ENCODE data around the gene DYNLT4. TPM values are rescaled to one million over a fixed set of nuclear protein-coding genes. Genes with fewer than 3 reads are reported as not detected.

DYNLT4 gene
- total and polyA plus RNA-seq, 2 of the 8 experiments (the other 6 are each of a cell fraction or from before 2014, with no cell fraction given) = 0.29 TPM; not detected in 1

DNA sequence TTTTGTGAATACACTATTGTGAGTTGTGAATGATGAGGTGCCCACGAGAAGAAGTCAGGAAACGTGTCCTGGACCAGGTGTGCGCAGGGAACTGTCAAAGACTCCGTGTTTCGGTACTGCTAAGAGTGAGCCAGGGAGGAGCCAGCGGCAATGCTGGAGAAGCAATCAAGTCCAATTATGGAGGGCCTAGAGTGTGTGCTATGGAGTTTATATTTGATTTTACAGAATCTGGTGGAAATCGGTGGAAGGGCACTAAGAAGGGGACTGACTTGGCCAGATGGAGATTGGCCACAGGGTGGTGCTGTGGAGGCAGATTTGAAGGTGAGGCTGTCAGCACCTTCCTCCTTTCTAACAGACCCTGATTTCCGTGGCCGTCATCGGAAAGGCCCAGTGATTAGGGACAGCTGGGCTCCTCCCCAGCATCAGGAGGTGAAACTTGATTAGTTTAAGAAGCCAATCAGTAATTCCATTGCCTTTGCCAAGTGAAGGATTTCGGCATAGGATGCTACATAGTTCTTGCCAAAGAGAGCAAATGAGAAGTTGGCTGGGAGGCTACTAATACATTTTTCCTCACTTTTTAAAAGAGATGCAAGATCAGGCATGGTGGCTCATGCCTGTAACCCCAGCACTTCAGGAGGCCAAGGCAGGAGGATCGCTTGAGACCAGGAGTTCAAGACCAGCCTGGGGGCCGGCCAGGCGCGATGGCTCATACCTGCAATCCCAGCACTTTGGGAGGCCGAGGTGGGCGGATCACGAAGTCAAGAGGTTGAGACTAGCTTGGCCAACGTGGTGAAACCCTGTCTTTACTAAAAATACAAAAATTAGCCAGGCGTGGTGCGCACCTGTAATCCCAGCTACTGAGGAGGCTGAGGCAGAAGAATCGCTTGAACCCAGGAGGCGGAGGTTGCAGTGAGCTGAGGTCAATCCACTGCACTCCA is 28.9 kb upstream of the DYNLT4 start (continued):
- TF ChIP-seq JUND (IDR thresholded peaks at IDR 0.05; ENCODE audit: low read length) (0 out of 2 replicates have a peak, but pooled peaks have one; percentile 7), ATF3 (IDR thresholded peaks at IDR 0.05; ENCODE audit: insufficient read depth, low read depth, low read length) (no peak), RAD21 (IDR thresholded peaks at IDR 0.05 in 1 of 2, conservative IDR thresholded peaks at IDR 0.05 in 1 of 2; ENCODE audit: low read depth in 2 of 2, low read length in 2 of 2) (peak; percentile 89 to 92), USF2 (IDR thresholded peaks at IDR 0.05; ENCODE audit: low read length) (no peak), CEBPB (IDR thresholded peaks at IDR 0.05; ENCODE audit: low read depth, low read length) (no peak), TEAD4 (IDR thresholded peaks at IDR 0.05; ENCODE audit: low read depth, low read length) (no peak), RXRA (IDR thresholded peaks at IDR 0.05; ENCODE audit: insufficient read depth, low read depth, low read length) (no peak), GTF2F1 (IDR thresholded peaks at IDR 0.05; ENCODE audit: borderline replicate concordance, low read depth, low read length) (no peak), TAF1 (IDR thresholded peaks at IDR 0.05; ENCODE audit: low read depth, low read length) (no peak), KDM4A (IDR thresholded peaks at IDR 0.05; ENCODE audit: low read depth, low read length, severe bottlenecking) (no peak), POU5F1 (IDR thresholded peaks at IDR 0.05; ENCODE audit: low read depth, low read length) (no peak), HDAC6 (IDR thresholded peaks at IDR 0.05; ENCODE audit: low read depth, low read length) (no peak)
